ENCODE results near the gene LPP. TPM values are rescaled to one million over a fixed set of nuclear protein-coding genes. Genes with fewer than 3 reads are reported as not detected.

Gene LPP
- total RNA-seq, 4 donors from 2014 or later, result 183 to 293 (median 242) TPM

DNA sequence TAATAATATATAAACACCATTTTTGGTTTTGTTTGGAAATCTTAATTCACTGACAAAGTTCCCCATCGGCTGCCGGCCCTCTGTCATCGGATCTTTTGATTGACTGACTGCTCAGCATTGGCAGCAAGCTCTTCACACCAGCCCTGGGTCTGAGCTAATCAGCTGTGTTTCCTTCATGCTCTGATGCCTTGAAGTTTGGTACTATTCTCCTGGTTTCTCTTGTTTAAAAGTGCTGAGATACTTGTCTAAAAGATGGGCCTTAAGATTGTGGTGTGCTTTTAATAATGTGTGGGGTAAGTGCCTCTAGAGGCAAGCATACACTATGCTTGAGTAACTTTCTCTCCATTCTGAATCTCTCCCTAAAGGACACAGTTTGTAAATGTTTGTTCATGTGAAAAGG is 602.3 kb downstream of the LPP start:
- Histone ChIP-seq H3K9me3 (no peaks in the 10 kb centered on the region), H3K36me3 (peaks cover 0 to 12% (median 0%) of the 10 kb centered on the region in 3 donors), H3K27ac (no peak overlapping the region), H3K4me1 (no peaks in the 10 kb centered on the region), H3K4me3 (no peak overlapping the region), H3K27me3 (no peaks in the 10 kb centered on the region)
- 96 to 98% methylated on average over 3 of the region's 3 CpGs for WGBS, 2 donors
- TF ChIP-seq EP300 (IDR thresholded peaks at IDR 0.05), result no peak
- TF ChIP-seq, protein P1, sequence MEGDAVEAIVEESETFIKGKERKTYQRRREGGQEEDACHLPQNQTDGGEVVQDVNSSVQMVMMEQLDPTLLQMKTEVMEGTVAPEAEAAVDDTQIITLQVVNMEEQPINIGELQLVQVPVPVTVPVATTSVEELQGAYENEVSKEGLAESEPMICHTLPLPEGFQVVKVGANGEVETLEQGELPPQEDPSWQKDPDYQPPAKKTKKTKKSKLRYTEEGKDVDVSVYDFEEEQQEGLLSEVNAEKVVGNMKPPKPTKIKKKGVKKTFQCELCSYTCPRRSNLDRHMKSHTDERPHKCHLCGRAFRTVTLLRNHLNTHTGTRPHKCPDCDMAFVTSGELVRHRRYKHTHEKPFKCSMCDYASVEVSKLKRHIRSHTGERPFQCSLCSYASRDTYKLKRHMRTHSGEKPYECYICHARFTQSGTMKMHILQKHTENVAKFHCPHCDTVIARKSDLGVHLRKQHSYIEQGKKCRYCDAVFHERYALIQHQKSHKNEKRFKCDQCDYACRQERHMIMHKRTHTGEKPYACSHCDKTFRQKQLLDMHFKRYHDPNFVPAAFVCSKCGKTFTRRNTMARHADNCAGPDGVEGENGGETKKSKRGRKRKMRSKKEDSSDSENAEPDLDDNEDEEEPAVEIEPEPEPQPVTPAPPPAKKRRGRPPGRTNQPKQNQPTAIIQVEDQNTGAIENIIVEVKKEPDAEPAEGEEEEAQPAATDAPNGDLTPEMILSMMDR (IDR thresholded peaks at IDR 0.05), result no peak
- TF ChIP-seq POLR2A (IDR thresholded peaks at IDR 0.05), result no peak
- DNase-seq (ENCODE audit: low spot score in 2 of 2), result no peak

DNA sequence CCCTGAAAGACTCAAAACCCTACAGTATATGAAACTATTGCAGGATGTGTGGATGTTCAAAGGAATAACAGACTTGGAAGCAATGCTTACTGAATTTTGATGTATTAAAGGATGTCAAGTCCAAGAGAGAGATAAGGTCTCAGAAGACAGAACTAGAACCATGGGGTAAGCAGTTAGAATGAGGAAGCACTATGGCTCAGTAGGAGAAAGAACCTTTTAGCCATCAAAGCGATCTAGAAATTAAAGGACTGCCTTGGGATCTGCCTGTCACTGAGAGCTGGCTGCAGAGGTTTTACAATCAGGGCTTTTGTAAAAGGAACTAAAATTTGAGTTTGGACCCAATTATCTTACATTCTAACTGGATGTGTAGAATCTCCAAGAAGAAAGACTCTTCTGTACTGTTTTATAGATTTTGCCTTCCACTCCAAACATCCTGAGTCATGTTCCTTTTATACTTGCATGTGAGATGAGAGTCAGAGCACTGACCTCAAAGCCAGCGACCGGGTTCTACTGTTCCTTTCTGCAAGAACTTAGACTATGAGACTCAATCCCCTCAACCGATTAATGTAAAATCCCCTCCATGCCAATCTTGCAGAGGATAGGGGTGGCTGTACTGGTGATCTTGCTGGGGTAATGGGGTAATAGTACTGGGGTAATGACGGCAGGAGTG is 605.5 kb downstream of the LPP start:
- peaks cover 0 to 18% (median 0%) of the 10 kb centered on the region in 3 donors for H3K36me3 ChIP-seq
- no peaks in the 10 kb centered on the region for H3K9me3 ChIP-seq
- DNase-seq (ENCODE audit: low spot score in 2 of 2), result no peak
- peaks cover 0 to under 1% (median 0%) of the 10 kb centered on the region in 4 donors for H3K4me1 ChIP-seq
- 58 to 69% methylated on average over 5 of the region's 5 CpGs for WGBS, 2 donors
- no peak overlapping the region for H3K4me3 ChIP-seq
- no peak overlapping the region for H3K27ac ChIP-seq
- no peaks in the 10 kb centered on the region for H3K27me3 ChIP-seq
- TF ChIP-seq POLR2A (IDR thresholded peaks at IDR 0.05), result no peak
- TF ChIP-seq, protein P1 (IDR thresholded peaks at IDR 0.05), result no peak
- TF ChIP-seq EP300 (IDR thresholded peaks at IDR 0.05), result no peak

DNA sequence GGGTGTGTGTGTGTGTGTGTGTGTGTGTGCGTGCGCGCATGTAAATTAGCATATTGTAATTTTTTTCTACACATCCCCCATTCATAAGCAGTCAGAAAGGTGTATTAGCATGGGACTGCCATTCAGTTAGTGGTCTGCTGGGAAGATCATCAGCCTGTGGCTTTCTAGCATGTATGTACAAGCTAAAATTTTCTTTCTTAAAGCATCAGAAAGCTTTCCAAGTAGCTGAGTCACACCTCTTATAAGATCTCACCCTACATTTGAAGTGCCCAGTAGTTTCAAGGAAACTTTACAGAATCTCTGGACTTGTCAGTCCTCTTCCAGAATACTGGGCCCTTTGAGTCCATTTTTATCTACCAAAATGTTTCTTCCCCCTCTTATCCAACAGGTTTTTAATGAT is 606.5 kb downstream of the LPP start:
- TF ChIP-seq POLR2A (IDR thresholded peaks at IDR 0.05) (no peak), EP300 (IDR thresholded peaks at IDR 0.05) (no peak)
- TF ChIP-seq, protein P1 (IDR thresholded peaks at IDR 0.05), result no peak
- peaks cover 0 to 6% (median 0%) of the 10 kb centered on the region in 4 donors for H3K4me1 ChIP-seq
- no peaks in the 10 kb centered on the region for H3K9me3 ChIP-seq
- peaks cover 0 to 18% (median 0%) of the 10 kb centered on the region in 3 donors for H3K36me3 ChIP-seq
- no peaks in the 10 kb centered on the region for H3K27me3 ChIP-seq
- 82 to 88% methylated on average over 3 of the region's 3 CpGs for WGBS, 2 donors
- H3K27ac ChIP-seq, result no peak overlapping the region
- no peak overlapping the region for H3K4me3 ChIP-seq
- DNase-seq (ENCODE audit: low spot score in 2 of 2), result no peak

DNA sequence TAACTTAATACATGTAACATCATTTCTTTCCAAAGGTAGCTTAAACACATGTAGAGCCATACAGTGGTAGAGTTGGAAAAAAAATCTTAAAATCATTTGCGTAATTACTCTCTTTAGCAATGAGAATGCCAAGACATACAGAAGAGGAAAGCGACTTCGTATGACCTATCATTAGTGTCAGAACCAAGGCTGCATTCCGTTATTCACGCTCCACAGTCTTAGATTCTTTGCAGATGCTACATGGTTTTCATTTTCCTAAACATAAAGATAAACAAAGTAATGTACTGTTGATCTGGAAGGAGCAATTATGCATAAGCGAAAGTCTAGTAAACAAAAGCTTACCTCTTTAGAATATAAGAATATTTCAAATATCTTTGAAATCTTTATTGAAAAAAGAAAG is 607.5 kb downstream of the LPP start:
- Histone ChIP-seq H3K4me1 (peaks cover 0 to 6% (median 0%) of the 10 kb centered on the region in 4 donors), H3K27ac (no peak overlapping the region)

DNA sequence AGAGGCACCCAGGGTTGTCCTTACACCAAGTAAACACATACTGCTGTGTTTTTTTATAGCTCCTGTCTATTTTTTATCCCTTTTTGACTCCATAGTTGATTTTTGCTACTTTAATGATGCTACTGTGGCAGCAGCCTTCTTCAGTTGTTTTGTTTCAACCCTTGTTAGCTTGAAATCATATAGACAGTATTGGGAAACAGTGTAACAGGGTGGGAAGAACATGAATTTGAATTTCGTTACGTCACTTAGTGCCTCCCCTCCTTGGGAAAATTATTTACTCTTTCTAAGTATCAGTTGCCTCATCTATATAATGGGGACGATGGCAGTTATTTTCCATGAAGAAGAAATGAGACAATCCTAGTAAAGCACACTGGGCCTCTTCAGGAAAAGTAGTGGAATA is 608.0 kb downstream of the LPP start:
- Histone ChIP-seq H3K4me1 (peaks cover 0 to 6% (median 0%) of the 10 kb centered on the region in 4 donors), H3K27me3 (no peaks in the 10 kb centered on the region), H3K4me3 (no peak overlapping the region), H3K27ac (no peak overlapping the region), H3K36me3 (peaks cover 0 to 18% (median 0%) of the 10 kb centered on the region in 3 donors), H3K9me3 (no peaks in the 10 kb centered on the region)
- DNase-seq (ENCODE audit: low spot score in 2 of 2), result no peak
- TF ChIP-seq POLR2A (IDR thresholded peaks at IDR 0.05) (no peak), EP300 (IDR thresholded peaks at IDR 0.05) (no peak)
- TF ChIP-seq, protein P1 (IDR thresholded peaks at IDR 0.05), result no peak
- 92 to 95% methylated on average over 3 of the region's 3 CpGs for WGBS, 2 donors

More for the DNA sequence above, 607.5 kb downstream of the LPP start:
- H3K4me3 ChIP-seq, result no peak overlapping the region
- H3K27me3 ChIP-seq, result no peaks in the 10 kb centered on the region
- WGBS, 2 donors, result 74 to 79% methylated on average over 6 of the region's 6 CpGs
- no peak for DNase-seq (ENCODE audit: low spot score in 2 of 2)
- peaks cover 0 to 18% (median 0%) of the 10 kb centered on the region in 3 donors for H3K36me3 ChIP-seq
- TF ChIP-seq, protein P1 (IDR thresholded peaks at IDR 0.05), result no peak
- no peak for TF ChIP-seq POLR2A (IDR thresholded peaks at IDR 0.05)
- no peak for TF ChIP-seq EP300 (IDR thresholded peaks at IDR 0.05)
- no peaks in the 10 kb centered on the region for H3K9me3 ChIP-seq

Data from tibial nerve (tissue), 4 donors.